Activated CD4-positive, alpha-beta T cell treated with anti-CD3 and anti-CD28 coated beads, Interleukin-2, amount 10 ng/mL, durations not matched to agents 24 days and 14 days (primary cell): ENCODE measurements around the gene IREB2. TPM values are rescaled to one million over a fixed set of nuclear protein-coding genes. Genes with fewer than 3 reads are reported as not detected.

ENCODE experiments used
- DNase-seq: peaks from one replicate; pipeline ENCODE4 v3.0.0; 2022
- H3K27ac Mint-ChIP-seq: one replicate; pipeline ENCODE4 v1.8.0; 2022; ENCODE audit warnings: mild to moderate bottlenecking, mixed read lengths
- H3K27me3 Mint-ChIP-seq: one replicate; pipeline ENCODE4 v1.8.0; 2022; ENCODE audit warnings: mixed read lengths
- H3K36me3 Mint-ChIP-seq: one replicate; pipeline ENCODE4 v1.8.0; 2022; ENCODE audit warnings: low read depth, mild to moderate bottlenecking, mixed read lengths
- H3K4me1 Mint-ChIP-seq: one replicate; pipeline ENCODE4 v1.8.0; 2021; ENCODE audit warnings: mixed read lengths
- H3K4me3 Mint-ChIP-seq: one replicate; pipeline ENCODE4 v1.8.0; 2022; ENCODE audit warnings: mild to moderate bottlenecking, moderate library complexity, mixed read lengths
- H3K9me3 Mint-ChIP-seq: one replicate; pipeline ENCODE4 v1.8.0; 2021; ENCODE audit warnings: mixed read lengths
- intact Hi-C: fragments of 100-400 bp; cut with micrococcal nuclease; formaldehyde crosslinking; loops from one replicate; pipeline ENCODE4 v1.15.1; 2023
- total RNA-seq: library from RNA; stranded (reverse); gene quantifications from 2 replicates; pipeline ENCODE4 v1.2.3, GENCODE V29; 2022

Gene IREB2
- total RNA-seq, 1 donor from 2014 or later = 89.4 TPM

DNA sequence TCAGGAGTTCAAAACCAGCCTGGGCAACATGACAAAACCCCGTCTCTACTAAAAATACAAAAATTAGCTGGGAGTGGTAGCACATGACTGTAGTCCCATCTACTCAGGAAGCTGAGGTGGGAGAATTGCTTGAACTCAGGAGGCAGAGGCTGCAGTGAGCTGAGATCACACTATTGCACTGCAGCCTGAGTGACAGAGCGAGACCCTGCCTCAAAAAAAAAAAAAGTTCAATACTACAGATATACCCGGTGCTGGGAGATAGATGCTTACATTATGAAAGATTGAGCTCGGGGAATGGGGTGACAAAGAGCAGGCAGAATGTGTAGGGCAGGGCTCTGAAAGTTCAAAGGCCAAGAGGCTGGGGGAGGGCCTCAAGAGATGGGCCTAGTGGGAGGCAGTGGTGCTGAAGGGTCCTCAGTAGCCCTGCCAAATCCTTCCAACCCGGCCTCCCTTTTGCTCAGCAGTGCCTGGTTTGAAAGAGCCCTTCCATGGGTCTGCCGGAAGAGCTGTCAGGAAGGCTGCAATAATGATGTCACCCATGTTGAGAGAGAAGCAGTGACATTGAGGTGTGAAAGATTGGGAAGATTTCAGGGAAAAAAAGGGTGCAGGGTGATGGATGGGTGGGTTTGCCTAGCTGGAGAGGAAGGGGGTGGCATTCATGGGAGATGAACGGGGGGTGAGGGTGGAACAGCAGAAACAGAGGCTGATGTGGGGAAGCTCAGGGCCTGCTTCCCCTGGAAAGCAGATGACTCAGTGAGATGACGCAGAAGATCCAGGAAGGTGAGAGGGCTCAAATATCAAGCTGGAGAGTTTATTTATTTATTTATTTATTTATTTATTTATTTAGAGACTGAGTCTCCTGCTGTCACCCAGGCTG lies 20.0 kb upstream of the IREB2 start:
- no peak for DNase-seq
- Mint-ChIP-seq H3K4me3 (no peak overlapping the region), H3K36me3 (no peaks in the 10 kb centered on the region), H3K4me1 (peaks cover 2% of the 10 kb centered on the region), H3K9me3 (no peaks in the 10 kb centered on the region), H3K27ac (no peak overlapping the region), H3K27me3 (peaks cover 18% of the 10 kb centered on the region)
- intact Hi-C loops = no loop called here

DNA sequence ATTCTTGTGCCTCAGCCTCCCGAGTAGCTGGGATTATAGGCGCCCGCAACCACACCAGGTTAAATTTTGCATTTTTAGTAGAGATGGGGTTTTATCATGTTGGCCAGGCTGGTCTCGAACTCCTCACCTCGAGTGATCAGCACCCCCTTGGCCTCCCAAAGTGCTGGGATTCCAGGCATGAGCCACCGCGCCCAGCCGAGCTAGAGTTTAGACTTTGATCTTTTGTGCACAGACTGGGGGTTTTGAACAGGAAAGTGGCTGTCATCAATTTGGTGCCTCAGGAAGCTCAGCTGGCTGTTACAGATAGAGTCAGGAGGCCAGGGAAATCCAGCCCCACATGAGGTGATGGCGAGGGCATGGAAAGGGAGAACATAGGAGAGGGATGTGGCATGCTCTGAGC lies 19.3 kb upstream of the IREB2 start:
- intact Hi-C loops = no loop called here
- Mint-ChIP-seq H3K27ac (no peak overlapping the region), H3K27me3 (peaks cover 19% of the 10 kb centered on the region), H3K9me3 (no peaks in the 10 kb centered on the region), H3K36me3 (no peaks in the 10 kb centered on the region), H3K4me1 (peaks cover 2% of the 10 kb centered on the region), H3K4me3 (no peak overlapping the region)
- DNase-seq = no peak

DNA sequence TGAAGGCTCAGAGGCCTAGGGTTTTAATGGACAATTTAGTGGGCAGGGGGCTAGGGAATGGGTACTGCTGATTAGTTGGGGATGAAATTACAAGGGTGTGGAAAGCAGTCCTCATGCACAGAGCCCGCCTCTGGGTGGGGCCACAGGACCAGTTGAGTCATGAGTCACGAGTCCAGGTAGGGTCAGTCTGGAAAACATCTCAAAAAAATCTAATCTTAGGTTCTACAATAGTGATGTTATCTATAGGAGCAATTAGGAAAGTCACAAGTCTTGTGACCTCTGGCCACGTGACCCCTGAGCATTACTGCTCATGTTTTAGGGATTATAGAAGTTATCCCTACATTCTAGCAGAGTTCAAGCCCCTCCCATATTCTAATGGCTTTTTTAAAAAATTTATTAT lies 18.6 kb upstream of the IREB2 start:
- Mint-ChIP-seq H3K4me3 (no peak overlapping the region), H3K36me3 (no peaks in the 10 kb centered on the region), H3K4me1 (peaks cover 4% of the 10 kb centered on the region), H3K27ac (no peak overlapping the region), H3K27me3 (peaks cover 20% of the 10 kb centered on the region), H3K9me3 (no peaks in the 10 kb centered on the region)
- intact Hi-C loops = no loop called here
- DNase-seq = no peak

DNA sequence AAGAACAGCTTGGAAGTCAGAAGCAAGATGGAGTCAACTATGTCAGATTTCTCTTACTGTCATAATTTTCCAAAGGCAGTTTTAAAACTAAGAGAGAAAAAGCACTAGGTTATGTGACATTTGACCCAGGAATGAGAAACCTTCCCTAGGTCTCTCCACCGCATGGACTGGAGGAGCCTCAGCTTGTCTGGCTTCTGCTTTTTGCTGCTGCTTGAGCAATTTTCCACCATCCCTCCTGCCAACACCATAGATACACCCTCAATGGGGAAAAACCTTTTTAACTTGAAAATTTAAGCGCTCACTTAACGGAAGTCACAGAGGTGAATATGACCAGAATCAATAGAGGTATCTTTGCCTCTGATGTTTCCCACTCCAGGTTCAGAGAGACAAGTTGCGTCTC lies 17.8 kb upstream of the IREB2 start:
- intact Hi-C loops = no loop called here
- H3K27ac Mint-ChIP-seq = no peak overlapping the region
- no peaks in the 10 kb centered on the region for H3K9me3 Mint-ChIP-seq
- H3K4me3 Mint-ChIP-seq = no peak overlapping the region
- H3K4me1 Mint-ChIP-seq = peaks cover 8% of the 10 kb centered on the region
- peaks cover 18% of the 10 kb centered on the region for H3K27me3 Mint-ChIP-seq
- DNase-seq = no peak
- no peaks in the 10 kb centered on the region for H3K36me3 Mint-ChIP-seq

DNA sequence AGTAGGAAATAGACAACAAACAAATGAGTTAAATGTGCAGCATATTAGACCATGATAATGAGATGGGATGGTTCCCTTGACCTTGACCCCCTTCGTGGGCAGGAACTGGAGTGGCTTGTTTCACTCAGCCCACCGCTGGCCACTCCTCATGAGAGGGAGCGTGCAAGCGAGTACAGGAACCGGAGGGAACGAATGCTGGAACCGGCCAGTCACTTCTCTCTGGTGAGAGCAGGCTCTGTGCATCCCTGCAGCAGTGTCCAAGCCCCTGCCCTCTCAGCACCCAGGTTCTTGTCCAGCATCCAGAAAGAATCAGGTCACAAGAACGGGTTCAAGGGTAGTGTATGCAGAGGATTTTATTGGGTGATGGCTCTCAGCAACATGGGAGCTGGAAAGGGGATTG lies 17.2 kb upstream of the IREB2 start:
- no peak for DNase-seq
- Mint-ChIP-seq H3K27ac (no peak overlapping the region), H3K36me3 (no peaks in the 10 kb centered on the region), H3K4me1 (peaks cover 12% of the 10 kb centered on the region), H3K4me3 (no peak overlapping the region), H3K9me3 (no peaks in the 10 kb centered on the region), H3K27me3 (peaks cover 16% of the 10 kb centered on the region)
- intact Hi-C loops = no loop called here

DNA sequence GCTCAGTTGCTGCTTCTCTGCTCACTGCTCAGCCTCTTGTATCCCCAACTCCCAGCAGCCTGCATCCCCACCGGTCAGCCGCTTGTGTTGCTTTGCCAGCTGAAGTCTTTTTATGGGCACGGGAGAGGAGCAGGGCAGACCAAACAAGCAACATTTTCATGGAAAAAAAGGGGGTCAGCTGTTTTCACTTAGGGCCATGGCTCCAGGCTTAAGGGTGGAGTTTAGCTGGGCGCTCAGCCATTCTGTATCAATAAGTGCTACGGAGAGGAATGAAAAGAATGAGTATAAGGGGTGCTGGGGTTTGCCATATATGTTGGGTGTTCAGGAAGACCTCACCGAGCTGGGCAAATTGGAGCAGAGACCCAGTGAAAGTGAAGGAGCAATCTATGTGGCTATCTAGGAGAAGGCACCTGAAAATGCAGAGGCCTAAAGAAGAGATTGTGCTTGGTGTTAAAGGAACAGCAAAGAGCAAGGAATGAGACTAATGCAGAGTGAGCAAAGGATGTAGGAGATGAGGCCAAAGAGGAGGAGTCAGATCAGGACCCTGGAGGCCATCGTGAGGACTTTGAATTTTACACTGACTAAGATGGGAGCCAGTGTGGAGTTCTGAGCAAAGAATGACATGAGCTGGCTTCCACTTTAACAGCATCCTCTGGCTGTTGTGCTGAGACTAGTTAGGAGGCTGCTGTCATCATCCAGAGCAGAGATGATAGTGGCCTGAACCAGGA lies 16.6 kb upstream of the IREB2 start:
- no peaks in the 10 kb centered on the region for H3K36me3 Mint-ChIP-seq
- no peak for DNase-seq
- no peak overlapping the region for H3K4me3 Mint-ChIP-seq
- peaks cover 18% of the 10 kb centered on the region for H3K4me1 Mint-ChIP-seq
- no peak overlapping the region for H3K27ac Mint-ChIP-seq
- intact Hi-C loops = no loop called here
- H3K27me3 Mint-ChIP-seq = peaks cover 13% of the 10 kb centered on the region
- H3K9me3 Mint-ChIP-seq = no peaks in the 10 kb centered on the region

DNA sequence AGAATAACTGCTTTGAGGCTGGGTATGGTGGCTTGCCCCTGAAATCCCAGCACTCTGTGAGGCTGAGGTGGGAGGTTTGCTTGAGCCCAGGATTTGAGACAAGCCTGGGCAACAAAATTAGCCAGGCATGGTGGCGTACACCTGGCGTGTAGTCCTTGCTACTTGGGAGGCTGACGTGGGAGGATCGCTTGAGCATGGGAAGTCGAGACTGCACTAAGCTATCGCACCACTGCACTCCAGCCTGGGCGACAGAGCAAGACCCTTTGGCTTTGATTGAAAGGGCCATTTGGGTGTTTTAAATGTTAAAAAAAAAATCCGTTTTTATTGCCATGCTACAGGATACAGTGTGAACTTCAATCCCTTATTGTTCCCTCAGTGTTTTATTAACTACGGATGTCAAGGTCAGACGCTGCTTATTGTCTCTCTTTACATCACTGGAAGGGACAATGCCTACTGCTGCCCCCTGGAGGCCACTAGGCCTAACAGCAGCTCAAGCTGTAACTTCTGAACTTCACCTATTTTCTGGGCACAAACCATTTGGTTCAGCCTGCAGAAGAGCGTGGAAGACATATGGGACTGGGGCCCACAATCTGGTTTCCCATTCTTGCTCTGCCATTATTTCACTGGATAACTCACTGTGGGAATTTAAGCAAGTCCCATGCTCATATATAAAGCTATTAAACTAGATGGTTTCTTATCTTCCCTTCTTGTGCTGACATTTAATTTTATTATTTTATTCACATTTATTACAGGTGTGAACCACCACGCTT lies 15.3 kb upstream of the IREB2 start:
- intact Hi-C loops = loop anchor here (1.0 kb wide), 1 partner anchor 114 kb away; no protein-coding TSS in a partner anchor
- Mint-ChIP-seq H3K9me3 (no peaks in the 10 kb centered on the region), H3K27me3 (peaks cover 13% of the 10 kb centered on the region), H3K27ac (no peak overlapping the region), H3K36me3 (no peaks in the 10 kb centered on the region), H3K4me3 (no peak overlapping the region), H3K4me1 (peaks cover 18% of the 10 kb centered on the region)
- peak; percentile 88 for DNase-seq

DNA sequence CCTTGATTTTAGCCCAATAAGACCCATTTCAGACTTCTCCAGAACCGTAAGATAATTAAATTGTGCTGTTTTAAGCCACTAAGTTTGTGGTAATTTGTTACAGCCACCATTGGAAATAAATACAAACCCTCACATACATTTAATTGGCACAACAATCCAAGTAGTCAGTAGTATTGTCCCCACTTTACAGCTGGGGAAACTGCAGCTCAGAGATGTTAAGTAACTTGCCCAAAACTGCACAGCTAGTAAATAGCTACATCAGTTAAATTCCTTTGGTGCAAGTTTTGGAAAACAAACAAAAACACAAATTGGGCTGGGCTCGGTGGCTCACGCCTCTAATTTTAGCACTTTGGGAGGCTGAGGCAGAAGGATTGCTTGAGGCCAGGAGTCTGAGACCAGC lies 13.3 kb upstream of the IREB2 start:
- Mint-ChIP-seq H3K36me3 (no peaks in the 10 kb centered on the region), H3K4me3 (no peak overlapping the region), H3K9me3 (no peaks in the 10 kb centered on the region), H3K27me3 (peaks cover 15% of the 10 kb centered on the region), H3K27ac (no peak overlapping the region), H3K4me1 (peaks cover 22% of the 10 kb centered on the region)
- intact Hi-C loops = no loop called here
- no peak for DNase-seq

DNA sequence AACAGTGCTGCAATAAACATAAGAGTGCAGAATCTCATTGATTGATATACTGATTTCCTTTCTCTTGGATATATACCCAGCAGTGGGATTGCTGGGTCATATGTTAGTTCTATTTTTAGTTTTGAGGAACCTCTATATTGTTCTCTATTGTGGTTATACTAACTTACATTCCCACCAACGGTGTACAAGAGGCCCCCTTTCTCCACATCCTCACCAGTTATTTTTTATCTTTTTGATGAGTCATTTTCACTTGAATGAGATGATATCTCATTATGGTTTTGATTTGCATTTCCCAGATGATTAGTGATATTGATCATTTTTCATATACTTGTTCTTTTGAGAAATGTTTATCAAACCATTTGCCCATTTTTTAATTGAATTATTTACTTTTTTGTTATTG lies 12.4 kb upstream of the IREB2 start:
- Mint-ChIP-seq H3K4me3 (no peak overlapping the region), H3K27me3 (peaks cover 14% of the 10 kb centered on the region), H3K27ac (no peak overlapping the region), H3K36me3 (no peaks in the 10 kb centered on the region), H3K4me1 (peaks cover 22% of the 10 kb centered on the region), H3K9me3 (no peaks in the 10 kb centered on the region)
- intact Hi-C loops = no loop called here
- DNase-seq = no peak

DNA sequence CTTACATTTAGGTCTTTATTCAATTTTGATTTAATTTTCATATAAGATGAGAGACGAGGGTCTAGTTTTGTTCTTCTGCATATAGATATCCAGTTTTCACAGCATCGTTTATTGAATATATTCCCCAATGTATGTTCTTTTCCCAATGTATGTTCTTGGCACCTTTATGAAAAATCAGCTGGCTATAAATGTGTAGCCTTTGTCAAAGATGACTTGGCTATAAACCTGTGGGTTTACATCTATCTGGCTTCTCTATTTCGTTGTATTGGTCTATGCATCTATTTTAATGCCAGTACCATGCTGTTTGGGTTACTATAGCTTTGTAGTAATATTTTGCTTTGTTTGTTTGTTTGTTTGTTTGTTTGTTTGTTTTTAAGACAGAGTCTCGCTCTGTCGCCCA lies 11.7 kb upstream of the IREB2 start:
- H3K4me1 Mint-ChIP-seq = peaks cover 22% of the 10 kb centered on the region
- DNase-seq = no peak
- no peak overlapping the region for H3K27ac Mint-ChIP-seq
- peaks cover 14% of the 10 kb centered on the region for H3K27me3 Mint-ChIP-seq
- H3K9me3 Mint-ChIP-seq = no peaks in the 10 kb centered on the region
- H3K36me3 Mint-ChIP-seq = no peaks in the 10 kb centered on the region
- H3K4me3 Mint-ChIP-seq = no peak overlapping the region
- intact Hi-C loops = no loop called here

DNA sequence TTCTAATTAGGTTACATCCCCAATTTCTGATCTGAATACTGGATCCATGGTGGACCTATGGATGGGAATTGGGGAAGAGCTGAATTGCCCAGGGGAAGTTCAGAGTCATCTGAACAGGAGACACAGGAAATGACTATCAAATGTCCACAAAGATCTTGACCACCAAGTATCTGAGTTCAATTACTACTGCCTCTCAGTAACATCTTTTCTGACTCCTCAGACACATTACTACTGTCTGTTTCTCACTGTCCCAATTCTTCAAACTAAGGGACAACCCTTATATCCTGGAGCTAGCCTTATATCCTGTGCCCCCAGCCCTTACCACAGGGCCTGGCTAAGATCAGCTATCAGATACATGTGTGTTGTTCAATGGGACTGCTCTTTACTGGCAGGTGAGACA lies 10.1 kb upstream of the IREB2 start:
- H3K4me3 Mint-ChIP-seq = no peak overlapping the region
- intact Hi-C loops = no loop called here
- H3K9me3 Mint-ChIP-seq = no peaks in the 10 kb centered on the region
- no peak overlapping the region for H3K27ac Mint-ChIP-seq
- H3K4me1 Mint-ChIP-seq = peaks cover 22% of the 10 kb centered on the region
- no peak for DNase-seq
- peaks cover 13% of the 10 kb centered on the region for H3K27me3 Mint-ChIP-seq
- H3K36me3 Mint-ChIP-seq = no peaks in the 10 kb centered on the region

DNA sequence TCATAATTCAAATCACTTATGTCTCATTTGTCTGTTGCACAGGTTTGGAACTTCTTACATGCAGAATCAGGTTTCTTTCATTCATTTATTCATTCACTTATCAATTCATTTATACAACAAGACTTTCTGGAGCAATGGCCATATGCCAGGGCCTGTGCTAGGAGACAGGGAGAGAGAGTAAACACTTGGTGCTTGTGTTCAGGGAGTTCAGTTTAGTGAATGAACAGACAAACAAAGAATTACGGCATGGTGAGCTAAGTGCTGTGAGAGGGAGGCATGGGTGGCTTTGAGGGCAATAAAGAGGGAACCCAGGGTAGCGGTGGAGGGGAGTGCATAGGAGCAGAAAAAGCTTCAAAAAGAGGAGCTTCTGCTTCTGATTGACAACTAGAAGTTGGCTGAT lies 8.5 kb upstream of the IREB2 start:
- Mint-ChIP-seq H3K9me3 (no peaks in the 10 kb centered on the region), H3K27ac (no peak overlapping the region), H3K4me1 (peaks cover 19% of the 10 kb centered on the region), H3K36me3 (no peaks in the 10 kb centered on the region), H3K4me3 (no peak overlapping the region), H3K27me3 (peaks cover 8% of the 10 kb centered on the region)
- intact Hi-C loops = no loop called here
- no peak for DNase-seq

DNA sequence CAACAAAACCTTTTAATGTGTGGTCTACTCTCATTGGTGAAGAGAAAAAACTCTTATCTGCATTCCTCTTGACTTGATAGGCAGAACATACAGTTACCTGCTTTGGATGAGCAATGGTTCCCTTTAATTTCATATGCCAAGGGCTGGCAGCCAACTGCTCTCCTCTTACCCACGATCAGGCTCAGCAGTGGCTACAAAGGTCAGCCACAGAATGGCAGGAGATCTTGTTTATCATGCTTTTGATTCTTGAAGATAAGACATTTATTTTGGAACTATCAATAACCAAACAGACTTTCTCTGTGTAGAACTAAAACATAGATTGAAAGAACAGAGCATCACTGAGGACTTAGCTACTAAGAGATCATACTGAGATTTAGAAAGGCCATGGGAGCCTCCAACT lies 6.1 kb upstream of the IREB2 start:
- no peaks in the 10 kb centered on the region for H3K36me3 Mint-ChIP-seq
- H3K4me1 Mint-ChIP-seq = peaks cover 10% of the 10 kb centered on the region
- intact Hi-C loops = loop anchor here (10.0 kb wide), 1 partner anchor 443 kb away; the partner anchor contains the start of gene MORF4L1

DNA sequence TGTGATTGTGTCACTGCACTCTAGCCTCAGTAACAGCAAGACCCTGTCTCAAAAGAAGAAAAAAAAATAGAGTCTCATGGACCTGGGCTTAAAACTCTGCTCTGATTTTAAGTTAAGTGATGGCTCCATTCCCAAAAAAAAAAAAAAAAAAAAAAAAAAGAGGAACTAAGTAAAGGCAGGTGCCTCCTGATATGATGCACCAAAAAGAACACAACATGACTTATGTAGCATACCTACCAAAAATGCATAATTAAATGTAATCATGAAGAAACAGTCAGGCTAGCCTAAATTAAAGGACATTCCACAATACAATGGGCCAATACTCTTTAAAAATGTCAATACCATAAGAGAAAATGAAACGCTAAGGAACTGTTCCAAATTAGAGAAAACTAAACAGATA lies 5.4 kb upstream of the IREB2 start:
- intact Hi-C loops = loop anchor here (10.0 kb wide), 1 partner anchor 442 kb away; the partner anchor contains the start of gene MORF4L1
- Mint-ChIP-seq H3K4me3 (no peak overlapping the region), H3K4me1 (peaks cover 15% of the 10 kb centered on the region), H3K27ac (no peak overlapping the region), H3K9me3 (no peaks in the 10 kb centered on the region), H3K27me3 (peaks cover 8% of the 10 kb centered on the region), H3K36me3 (no peaks in the 10 kb centered on the region)
- no peak for DNase-seq

More for the DNA sequence above, 6.1 kb upstream of the IREB2 start:
- no peak for DNase-seq
- Mint-ChIP-seq H3K9me3 (no peaks in the 10 kb centered on the region), H3K4me3 (no peak overlapping the region), H3K27ac (no peak overlapping the region), H3K27me3 (peaks cover 8% of the 10 kb centered on the region)
